ENCODE measurements around the gene SLC25A19. TPM values are rescaled to one million over a fixed set of nuclear protein-coding genes. Genes with fewer than 3 reads are reported as not detected.

Gene SLC25A19
- total RNA-seq, 1 donor from 2014 or later: 7.1 TPM

DNA sequence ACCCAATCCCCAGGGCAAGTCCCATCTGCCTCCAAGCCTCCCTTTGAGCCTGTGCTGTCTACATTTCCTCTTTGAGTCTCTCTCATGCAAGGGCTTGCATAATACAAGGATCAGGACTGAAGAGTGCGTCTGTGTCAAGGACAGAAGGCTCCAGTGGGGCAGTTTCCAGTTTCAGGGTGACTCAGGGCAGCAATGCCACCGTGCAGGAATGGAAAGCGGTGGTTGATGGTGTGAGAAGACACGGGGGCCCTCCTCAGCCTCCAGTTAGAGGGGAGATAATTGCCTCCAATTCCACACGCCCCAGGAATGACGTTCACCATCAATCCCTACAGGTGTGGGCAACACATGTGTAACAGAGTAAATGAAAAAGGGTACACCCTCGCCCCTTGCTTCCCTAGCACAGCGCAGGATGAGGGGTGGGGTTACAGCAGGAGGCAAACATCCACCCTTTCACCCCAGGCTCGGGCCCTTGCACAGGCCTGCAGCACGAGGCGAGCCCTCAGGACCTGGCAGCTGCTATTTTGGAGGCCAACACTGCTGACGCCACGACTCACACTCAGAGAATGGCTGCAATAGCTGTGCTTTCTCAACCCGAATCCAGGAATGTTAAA is 24.8 kb upstream of the SLC25A19 start:
- no peak for DNase-seq (ENCODE audit: low read depth)
- no peaks in the 10 kb centered on the region for H3K27me3 ChIP-seq (ENCODE audit: control insufficient read depth, insufficient read depth, low read length)
- H3K4me3 ChIP-seq (ENCODE audit: low read depth, low read length): no peak overlapping the region
- TF ChIP-seq CTCF (IDR thresholded peaks at IDR 0.05; ENCODE audit: insufficient read depth, low read length, poor library complexity, severe bottlenecking): no peak
- peaks cover 1% of the 10 kb centered on the region for H3K36me3 ChIP-seq (ENCODE audit: control insufficient read depth, insufficient read depth, low read length)

DNA sequence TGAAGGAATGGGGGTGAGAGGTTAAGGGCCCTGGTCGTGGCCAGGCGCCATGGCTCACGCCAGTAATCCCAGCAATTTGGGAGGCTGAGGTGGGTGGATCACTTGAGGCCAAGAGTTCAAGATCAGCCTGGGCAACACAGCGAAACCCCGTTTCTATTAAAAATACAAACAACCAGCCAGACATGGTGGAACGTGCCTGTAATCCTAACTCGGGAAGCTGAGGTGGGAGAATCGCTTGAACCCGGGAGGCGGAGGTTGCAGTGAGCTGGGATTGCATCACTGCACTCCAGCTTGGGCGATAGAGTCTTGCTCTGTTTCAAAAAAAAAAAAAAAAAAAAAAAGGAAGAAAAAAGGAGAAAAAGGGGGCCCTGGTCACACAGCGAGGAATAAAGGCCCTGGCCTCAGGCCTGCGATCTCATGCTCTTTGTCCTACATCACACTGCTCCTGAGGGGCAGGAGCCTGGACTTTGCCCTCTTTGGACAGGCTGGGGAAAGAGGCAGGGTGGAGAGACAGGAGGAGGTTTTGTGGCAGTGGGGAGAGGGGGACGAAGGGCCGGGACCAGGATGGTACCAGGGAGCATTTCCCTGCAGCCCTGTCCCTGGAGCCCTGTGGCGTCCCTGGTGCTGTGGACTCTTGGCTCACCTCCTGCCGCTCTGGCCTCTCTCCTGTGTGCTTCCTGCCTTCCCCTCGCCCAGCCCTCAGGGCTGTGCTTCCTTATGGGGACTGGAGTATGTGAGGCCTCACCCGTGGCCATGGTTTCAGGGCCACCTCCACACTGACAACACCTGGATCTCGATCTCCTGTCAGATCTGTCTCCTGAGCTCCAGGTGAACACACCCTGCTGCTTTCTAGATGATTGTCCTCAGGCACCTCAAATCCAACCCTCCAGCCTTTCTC is 19.7 kb upstream of the SLC25A19 start:
- H3K4me3 ChIP-seq (ENCODE audit: low read depth, low read length): no peak overlapping the region
- H3K27me3 ChIP-seq (ENCODE audit: control insufficient read depth, insufficient read depth, low read length): no peaks in the 10 kb centered on the region
- no peak for TF ChIP-seq CTCF (IDR thresholded peaks at IDR 0.05; ENCODE audit: insufficient read depth, low read length, poor library complexity, severe bottlenecking)
- DNase-seq (ENCODE audit: low read depth): no peak
- H3K36me3 ChIP-seq (ENCODE audit: control insufficient read depth, insufficient read depth, low read length): no peaks in the 10 kb centered on the region

- H3K36me3 ChIP-seq (ENCODE audit: control insufficient read depth, insufficient read depth, low read length): no peaks in the 10 kb centered on the region
- TF ChIP-seq CTCF (IDR thresholded peaks at IDR 0.05; ENCODE audit: insufficient read depth, low read length, poor library complexity, severe bottlenecking): no peak
- no peak for DNase-seq (ENCODE audit: low read depth)
- H3K27me3 ChIP-seq (ENCODE audit: control insufficient read depth, insufficient read depth, low read length): no peaks in the 10 kb centered on the region
- no peak overlapping the region for H3K4me3 ChIP-seq (ENCODE audit: low read depth, low read length)
Measured at GRCh38 chr17:75307957-75308731, 18.9 kb upstream of the SLC25A19 start.

DNA sequence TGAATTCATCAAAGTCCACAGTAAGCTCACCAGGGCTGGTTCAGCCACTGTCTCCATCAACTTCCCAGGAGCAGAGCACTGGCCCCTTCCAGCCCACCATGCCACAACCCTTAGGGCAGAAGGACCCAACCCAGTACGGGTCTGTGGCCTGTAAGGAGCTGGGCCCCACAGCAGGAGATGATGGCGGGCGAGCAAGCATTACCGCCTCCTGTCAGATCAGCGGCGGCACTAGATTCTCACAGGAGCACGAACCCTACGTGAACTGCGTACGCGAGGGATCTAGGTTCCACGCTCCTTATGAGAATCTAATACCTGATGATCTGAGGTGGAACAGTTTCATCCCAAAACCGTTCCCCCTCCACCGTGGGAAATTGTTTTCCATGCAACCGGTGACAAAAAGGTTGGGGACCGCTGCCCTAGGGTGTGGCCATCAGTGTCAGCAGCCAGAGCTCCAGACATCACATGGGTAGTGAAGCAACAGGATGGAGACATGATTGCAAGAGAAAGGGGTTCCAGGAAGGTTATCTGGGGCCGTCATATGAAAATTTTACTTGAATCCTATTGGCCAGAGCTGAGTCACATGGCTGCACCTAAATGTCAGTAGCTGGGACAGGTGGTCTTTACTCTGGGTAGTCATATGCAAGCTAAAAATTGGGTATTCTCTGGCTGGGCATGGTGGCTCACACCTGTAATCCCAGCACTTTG is 12.4 kb upstream of the SLC25A19 start:
- no peak for DNase-seq (ENCODE audit: low read depth)
- no peak overlapping the region for H3K4me3 ChIP-seq (ENCODE audit: low read depth, low read length)
- no peak for TF ChIP-seq CTCF (IDR thresholded peaks at IDR 0.05; ENCODE audit: insufficient read depth, low read length, poor library complexity, severe bottlenecking)
- H3K27me3 ChIP-seq (ENCODE audit: control insufficient read depth, insufficient read depth, low read length): no peaks in the 10 kb centered on the region
- no peaks in the 10 kb centered on the region for H3K36me3 ChIP-seq (ENCODE audit: control insufficient read depth, insufficient read depth, low read length)

DNA sequence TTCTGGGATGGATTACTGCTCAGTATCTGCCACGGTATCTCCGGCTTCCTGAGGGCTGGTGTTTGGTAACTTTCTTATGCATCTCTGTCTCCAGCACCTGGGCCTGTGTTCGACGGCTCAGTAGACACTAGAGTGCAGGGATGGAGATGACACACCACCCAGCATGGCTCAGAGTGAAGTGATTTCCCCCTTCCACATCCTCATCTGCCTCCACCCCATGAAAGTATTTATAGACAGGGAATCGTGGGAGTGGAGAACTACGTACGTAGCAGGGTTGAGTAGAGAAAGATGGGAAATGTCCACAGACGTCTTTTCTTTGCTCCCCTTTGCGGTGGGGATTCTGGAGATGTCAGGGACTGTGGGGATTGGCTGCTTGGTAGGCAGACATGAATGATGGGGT is 11.8 kb upstream of the SLC25A19 start:
- Histone ChIP-seq H3K36me3 (ENCODE audit: control insufficient read depth, insufficient read depth, low read length) (no peaks in the 10 kb centered on the region), H3K4me3 (ENCODE audit: low read depth, low read length) (no peak overlapping the region), H3K27me3 (ENCODE audit: control insufficient read depth, insufficient read depth, low read length) (no peaks in the 10 kb centered on the region)
- DNase-seq (ENCODE audit: low read depth): no peak
- no peak for TF ChIP-seq CTCF (IDR thresholded peaks at IDR 0.05; ENCODE audit: insufficient read depth, low read length, poor library complexity, severe bottlenecking)

Measured in kidney epithelial cell (primary cell).